SIG-M5 treated with dmso at 0.1 percent for 504 hours (cell line): ENCODE data around the gene SIM1.

Source experiments
- DNase-seq: peaks from one replicate; lab custom pipeline; 2025; ENCODE audit not compliant: unreplicated experiment; lab: John Stamatoyannopoulos, UW

SIM1 gene

GRCh38 chr6:100457311-100457990, 7.3 kb downstream of the SIM1 start:
- no peak for DNase-seq

- DNase-seq, result no peak
These were observed 7.8 kb downstream of the SIM1 start for GRCh38 chr6:100456908-100457235.

GRCh38 chr6:100456141-100456907, 8.4 kb downstream of the SIM1 start:
- DNase-seq, result no peak

- DNase-seq, result no peak
These were observed 9.2 kb downstream of the SIM1 start for GRCh38 chr6:100455230-100456124.

GRCh38 chr6:100454551-100455229, 10.0 kb downstream of the SIM1 start:
- no peak for DNase-seq

GRCh38 chr6:100453701-100454521, 10.8 kb downstream of the SIM1 start:
- DNase-seq, result no peak

GRCh38 chr6:100452998-100453397, 11.7 kb downstream of the SIM1 start:
- DNase-seq, result no peak

- DNase-seq, result no peak
These were observed 13.1 kb downstream of the SIM1 start for GRCh38 chr6:100451577-100451976.

GRCh38 chr6:100449239-100449691, 15.5 kb downstream of the SIM1 start:
- no peak for DNase-seq

- DNase-seq, result no peak
These were observed 16.6 kb downstream of the SIM1 start for GRCh38 chr6:100447900-100448748.

GRCh38 chr6:100447081-100447899, 17.4 kb downstream of the SIM1 start:
- no peak for DNase-seq

- no peak for DNase-seq
These were observed 18.3 kb downstream of the SIM1 start for GRCh38 chr6:100446115-100447080.

- DNase-seq, result no peak
These were observed 19.2 kb downstream of the SIM1 start for GRCh38 chr6:100445512-100445911.

- no peak for DNase-seq
These were observed 23.8 kb downstream of the SIM1 start for GRCh38 chr6:100440935-100441334.

GRCh38 chr6:100435299-100435698, 29.4 kb downstream of the SIM1 start:
- DNase-seq, result no peak

- DNase-seq, result no peak
These were observed 30.8 kb downstream of the SIM1 start for GRCh38 chr6:100433726-100434435.

- no peak for DNase-seq
These were observed 32.6 kb downstream of the SIM1 start for GRCh38 chr6:100432136-100432535.
